NOMO-1 treated with dmso at 0.1 percent for 144 hours (cell line): ENCODE data around the gene TIE1.

Experiments used
- DNase-seq: peaks from one replicate; lab custom pipeline; 2025; ENCODE audit not compliant: unreplicated experiment; lab: John Stamatoyannopoulos, UW

The TIE1 gene

GRCh38 chr1:43273708-43274107 lies 27.1 kb upstream of the TIE1 start:
- DNase-seq: no peak

DNA sequence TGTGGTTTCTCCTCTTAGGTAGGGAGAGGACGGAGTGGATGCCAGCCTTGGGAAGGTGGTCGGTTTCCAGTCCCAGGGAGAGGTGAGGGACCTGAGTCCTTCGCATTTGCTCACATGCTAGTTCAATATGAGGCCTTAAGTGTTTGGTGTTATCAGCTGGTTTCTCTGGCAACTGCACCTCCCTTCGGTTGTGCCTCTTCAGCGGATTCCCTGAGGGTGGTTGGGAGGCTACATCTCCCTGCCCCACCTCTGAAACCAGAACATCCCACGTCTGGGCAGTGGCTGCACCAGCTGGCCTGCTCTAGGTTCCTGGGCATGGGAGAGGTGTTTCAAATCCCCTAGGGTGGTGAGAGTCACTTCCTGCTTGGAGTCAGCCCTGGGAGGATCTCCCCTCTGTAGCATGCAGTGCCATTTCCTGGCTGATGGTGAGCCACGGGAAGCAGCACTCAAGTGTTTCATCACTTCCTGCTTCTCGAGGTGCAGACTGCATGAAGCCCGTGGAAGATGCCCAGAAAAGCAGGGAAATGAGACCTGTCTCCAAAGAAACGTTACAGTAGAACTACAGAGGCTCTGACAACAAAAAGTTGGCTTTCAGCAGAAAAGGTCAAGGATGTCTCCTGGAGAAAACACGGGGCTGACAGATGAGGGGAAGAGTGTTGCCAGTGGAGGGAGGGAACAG lies 26.5 kb upstream of the TIE1 start:
- peak; percentile 34 for DNase-seq

GRCh38 chr1:43274804-43275180 lies 26.0 kb upstream of the TIE1 start:
- DNase-seq: no peak

DNA sequence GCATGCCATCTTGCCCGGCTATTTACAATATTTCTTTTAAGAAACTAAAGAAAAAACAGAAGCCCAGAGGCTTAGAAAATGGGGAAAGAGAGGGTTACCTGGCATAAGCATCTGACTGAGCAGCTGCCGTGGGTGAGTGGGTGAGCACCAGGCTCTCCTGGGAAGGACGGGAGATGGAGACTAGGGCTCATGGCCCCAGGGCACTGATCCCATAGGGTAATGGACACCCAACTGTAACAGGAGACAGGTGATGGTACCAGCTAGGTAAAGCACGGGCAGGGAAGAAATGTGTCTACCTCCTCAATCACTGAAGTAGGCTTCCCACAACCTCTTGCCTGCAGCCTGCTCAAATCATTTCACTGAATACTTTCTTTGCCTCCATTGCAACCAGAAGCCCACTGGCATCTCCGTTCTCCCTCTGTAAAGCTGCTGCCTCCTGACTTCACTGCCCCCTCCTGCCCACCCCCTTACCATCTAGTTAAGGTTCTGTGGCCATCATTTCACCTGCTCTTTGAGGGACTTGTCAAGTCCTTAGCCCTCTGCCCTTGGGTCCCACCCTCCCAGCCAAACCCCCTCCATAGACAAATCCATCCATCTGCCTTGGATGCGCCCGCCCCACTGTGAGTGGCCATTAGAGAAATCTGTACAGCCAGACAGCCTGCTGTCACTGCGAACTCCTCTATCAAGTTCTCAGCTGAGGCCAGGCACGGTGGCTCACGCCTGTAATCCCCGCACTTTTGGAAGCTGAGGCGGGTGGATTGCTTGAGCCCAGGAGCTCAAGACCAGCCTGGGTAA lies 24.8 kb upstream of the TIE1 start:
- no peak for DNase-seq

- DNase-seq: no peak
Measured at GRCh38 chr1:43276673-43277072, 24.1 kb upstream of the TIE1 start.

DNA sequence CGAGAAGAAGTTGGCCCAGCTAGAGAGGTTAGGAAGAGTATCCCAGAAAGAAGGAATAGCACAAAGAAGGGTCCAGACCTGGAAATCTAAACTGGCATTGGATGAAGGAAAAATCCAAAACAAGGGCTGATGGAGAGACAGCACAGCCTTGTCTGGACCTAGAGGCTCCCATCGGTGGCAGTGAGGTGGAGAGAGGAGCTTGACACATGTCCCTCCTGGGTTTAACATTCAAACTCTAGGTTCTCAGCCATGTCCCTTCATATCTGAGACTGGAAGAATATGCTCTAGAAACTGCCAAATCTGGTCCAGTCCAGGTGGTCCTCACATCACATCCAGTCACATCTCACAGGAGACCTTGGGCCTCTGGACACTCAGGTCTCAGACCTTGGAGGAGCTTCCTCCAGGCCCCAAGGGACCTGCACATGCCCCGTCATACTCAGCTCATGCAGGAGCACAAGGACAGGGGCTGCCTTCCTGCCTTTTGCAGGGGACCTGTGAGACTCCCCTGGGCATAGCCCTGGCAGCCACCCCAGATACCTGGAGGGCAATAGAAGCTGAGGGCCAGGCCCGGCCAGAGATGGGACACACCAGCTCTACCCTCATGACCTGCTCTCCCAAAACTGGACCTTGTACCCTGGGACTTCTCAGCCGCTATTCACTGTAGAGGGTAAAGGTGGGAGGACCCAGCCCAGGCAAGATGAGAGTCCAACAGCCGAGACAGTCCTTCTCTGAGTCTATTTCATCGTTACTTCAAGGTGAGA lies 23.5 kb upstream of the TIE1 start:
- no peak for DNase-seq

DNA sequence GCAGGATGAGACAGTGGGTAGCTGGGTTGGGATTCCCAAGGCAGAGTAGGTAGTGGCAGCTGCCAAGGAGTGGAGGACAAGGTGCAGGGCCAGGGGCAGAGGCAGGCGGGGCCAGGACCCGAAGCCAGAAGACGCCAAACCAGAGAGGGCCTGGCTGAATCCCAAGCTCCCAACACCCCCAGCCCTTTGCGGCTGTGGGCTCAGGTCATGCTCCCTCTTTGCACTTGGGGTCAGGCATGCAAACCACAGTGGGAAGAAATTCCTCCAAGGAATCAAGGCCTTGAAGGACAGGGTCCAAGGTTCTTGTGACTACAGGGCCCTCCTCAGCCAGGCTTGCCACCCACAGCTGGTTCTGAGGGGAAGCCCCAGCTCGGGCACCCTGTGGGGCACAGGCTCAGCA lies 21.6 kb upstream of the TIE1 start:
- no peak for DNase-seq

DNA sequence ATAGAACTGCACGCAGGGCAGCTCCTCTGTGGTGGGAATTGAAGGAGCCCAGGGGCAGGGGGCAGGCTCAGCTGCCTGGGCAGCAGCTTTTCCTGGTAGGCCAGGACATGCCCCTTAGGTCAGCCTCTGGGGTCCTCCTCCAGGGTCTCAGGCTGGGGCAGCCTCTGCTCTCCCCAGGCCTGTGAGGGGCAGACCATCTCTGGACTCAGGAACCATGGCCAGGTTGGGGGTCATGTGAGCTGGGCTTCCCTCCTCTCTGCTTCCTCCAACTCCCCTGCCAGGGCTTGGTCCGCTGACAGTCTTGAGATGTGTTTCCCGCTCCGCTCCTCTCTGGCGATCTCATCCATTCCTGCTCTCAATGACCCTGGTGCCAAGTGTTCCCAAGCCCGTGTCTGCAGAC lies 21.1 kb upstream of the TIE1 start:
- no peak for DNase-seq

- no peak for DNase-seq
Measured at GRCh38 chr1:43280692-43281091, 20.1 kb upstream of the TIE1 start.

DNA sequence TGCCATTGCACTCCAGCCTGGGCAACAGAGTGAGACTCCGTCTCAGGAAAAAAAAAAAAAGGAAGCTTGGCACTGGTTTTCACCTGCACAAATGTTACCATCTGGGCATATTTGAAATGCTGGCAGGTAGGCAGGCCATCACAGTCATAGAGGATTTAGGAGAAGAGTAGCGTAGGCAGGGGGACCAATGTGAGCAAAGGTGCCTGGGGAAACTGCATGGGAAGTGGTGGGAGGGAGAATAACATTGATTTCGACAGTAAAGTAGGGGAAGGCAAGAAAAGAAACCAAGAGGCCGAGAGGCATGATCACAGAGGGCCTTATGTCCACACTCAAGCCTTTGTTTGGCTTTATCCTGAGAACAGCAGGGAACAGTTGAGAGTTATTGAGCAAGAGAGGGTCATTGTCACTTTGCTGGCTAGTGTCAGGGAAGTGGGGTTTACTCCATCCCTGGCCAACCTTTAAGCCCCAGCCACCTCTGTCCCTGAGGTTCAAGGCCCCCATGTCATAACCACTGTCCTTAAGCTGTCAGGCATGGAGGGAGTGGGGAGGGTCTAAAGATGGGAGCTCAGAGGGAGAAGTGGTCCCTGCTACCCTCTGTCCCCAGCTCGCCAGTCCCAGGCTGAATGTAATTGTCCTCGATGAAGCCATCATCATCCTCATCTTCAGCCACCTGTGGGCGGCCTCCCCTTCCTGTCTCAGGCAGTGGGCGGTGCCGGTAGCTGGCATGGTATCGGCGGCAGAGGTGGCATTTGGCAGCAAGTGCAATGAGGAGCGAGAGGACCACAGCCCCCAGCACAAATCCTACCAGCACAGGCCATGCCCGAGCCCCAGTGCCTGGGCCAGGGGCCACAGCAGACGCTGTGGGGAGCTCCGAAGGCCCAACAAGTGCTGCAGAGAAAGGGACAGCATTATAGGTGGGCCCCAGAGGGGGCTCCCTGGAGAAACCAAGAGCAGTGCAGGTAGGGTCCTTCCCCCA lies 18.3 kb upstream of the TIE1 start:
- DNase-seq: no peak

DNA sequence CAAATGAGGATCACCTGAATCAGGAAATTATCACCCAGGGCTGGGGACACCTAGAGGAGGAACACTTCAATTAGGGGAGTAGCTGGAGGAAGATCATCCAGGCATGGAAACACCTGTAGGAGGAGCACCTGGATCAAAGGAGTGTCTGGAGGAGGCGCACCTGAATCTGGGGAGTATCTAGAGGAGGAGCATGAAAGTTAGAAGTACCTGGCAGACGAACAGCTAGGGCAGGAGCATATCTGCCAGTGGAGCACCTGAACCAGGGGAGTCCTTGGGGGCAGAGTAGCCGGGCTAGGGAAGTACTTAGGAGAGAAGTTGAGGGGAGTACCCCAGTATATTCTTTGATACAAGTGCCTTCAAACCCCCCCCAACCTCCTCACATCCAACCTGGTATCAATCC lies 16.7 kb upstream of the TIE1 start:
- DNase-seq: no peak

GRCh38 chr1:43284546-43285110 lies 16.2 kb upstream of the TIE1 start:
- DNase-seq: no peak

DNA sequence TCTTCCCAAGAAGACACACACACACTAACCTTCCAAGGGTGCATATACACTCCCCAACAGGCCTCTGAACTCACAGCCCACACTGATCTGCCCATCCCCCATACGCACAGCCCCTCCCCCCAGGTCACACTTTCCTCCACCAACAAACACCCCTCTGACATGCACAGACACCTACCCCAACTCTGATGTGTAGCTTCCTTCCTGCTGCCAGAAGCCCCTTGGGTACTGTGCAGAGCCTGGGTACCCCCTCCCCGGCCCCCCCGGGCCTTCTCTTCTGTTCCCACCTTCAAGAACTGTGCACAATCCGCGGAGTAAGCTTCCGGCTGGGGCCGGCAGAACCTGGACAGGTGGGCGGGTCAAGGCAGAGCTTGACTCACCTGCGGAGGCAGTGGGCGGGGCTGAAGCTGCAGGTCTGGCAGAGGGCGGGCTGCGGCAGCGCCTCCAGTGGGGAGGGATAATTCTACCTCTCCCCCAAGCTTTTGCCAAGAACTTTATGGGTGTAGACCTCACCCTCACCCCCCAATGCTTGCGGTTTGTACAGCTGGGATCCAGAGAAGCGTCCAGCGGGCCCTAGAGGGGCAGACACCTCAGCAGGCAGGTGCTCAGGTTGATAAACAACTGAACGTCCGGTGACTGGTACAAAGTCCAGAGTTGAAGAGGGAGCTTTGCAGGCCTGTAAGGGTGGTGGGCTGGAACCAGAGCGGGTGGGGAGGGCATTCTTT lies 15.4 kb upstream of the TIE1 start, which contains the start of gene C1orf210:
Gene C1orf210, minus strand, starts transcription at position 313 of the 722 bp plus-strand sequence. CDS start 2,311 bp downstream, outside the sequence.
- DNase-seq: no peak

GRCh38 chr1:43286115-43286514 lies 14.7 kb upstream of the TIE1 start:
- no peak for DNase-seq

GRCh38 chr1:43286533-43286932 lies 14.2 kb upstream of the TIE1 start:
- no peak for DNase-seq

GRCh38 chr1:43288058-43288784 lies 12.6 kb upstream of the TIE1 start:
- no peak for DNase-seq

GRCh38 chr1:43288785-43289706 lies 11.7 kb upstream of the TIE1 start:
- DNase-seq: no peak

DNA sequence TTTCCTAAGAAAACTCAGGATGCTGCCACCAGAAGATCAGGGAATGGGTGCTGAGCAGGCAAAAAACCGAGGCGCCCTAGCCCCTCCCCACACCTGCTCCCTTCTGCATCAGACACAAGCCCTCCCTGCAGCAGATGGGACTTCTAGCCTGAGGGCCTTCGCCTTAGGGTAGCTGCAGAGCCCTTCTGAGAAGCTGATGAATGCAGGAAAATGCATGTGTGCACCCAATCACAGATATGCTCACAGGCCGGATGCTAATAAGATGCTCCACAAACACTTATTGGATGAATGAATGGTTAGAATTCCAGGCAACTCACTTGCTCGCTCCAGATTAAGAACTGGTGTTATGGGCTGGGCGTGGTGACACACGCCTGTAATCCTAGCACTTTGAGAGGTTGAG lies 8.6 kb upstream of the TIE1 start:
- DNase-seq: no peak
